NCI-H2196 treated with DMSO at 0.1 percent for 48 hours (cell line): ENCODE data around the gene USP19.

ENCODE experiments used
- DNase-seq: peaks from one replicate; lab custom pipeline; 2025; ENCODE audit not compliant: unreplicated experiment; lab: John Stamatoyannopoulos, UW

Gene USP19

GRCh38 chr3:49133226-49133951, 12.8 kb upstream of the USP19 start:
- DNase-seq, result no peak

- no peak for DNase-seq
Observed at GRCh38 chr3:49132437-49133225, 12.0 kb upstream of the USP19 start, which contains the start of gene LAMB2. LAMB2 (minus strand) TSS chr3:49133050; CDS start chr3:49132867, 183 bp downstream.

GRCh38 chr3:49132073-49132436, 11.4 kb upstream of the USP19 start:
- DNase-seq, result no peak

- no peak for DNase-seq
Observed at GRCh38 chr3:49131576-49131975, 11.0 kb upstream of the USP19 start.

- no peak for DNase-seq
Observed at GRCh38 chr3:49131040-49131439, 10.4 kb upstream of the USP19 start.

GRCh38 chr3:49124991-49125670, 4.5 kb upstream of the USP19 start:
- DNase-seq, result no peak

GRCh38 chr3:49124203-49124602, 3.6 kb upstream of the USP19 start:
- DNase-seq, result no peak

GRCh38 chr3:49123687-49124086, 3.1 kb upstream of the USP19 start:
- no peak for DNase-seq

- no peak for DNase-seq
Observed at GRCh38 chr3:49122886-49123545, 2.4 kb upstream of the USP19 start.

- no peak for DNase-seq
Observed at GRCh38 chr3:49122451-49122850, 1.8 kb upstream of the USP19 start.

GRCh38 chr3:49122022-49122421, 1.4 kb upstream of the USP19 start:
- no peak for DNase-seq

GRCh38 chr3:49121132-49121736, 611 bp upstream of the USP19 start:
- DNase-seq, result no peak

GRCh38 chr3:49120096-49120437, 556 bp downstream of the USP19 start:
- no peak for DNase-seq

GRCh38 chr3:49119439-49119838, 1.2 kb downstream of the USP19 start:
- DNase-seq, result no peak

GRCh38 chr3:49119036-49119435, 1.6 kb downstream of the USP19 start:
- DNase-seq, result no peak

GRCh38 chr3:49112262-49112661, 8.4 kb downstream of the USP19 start:
- no peak for DNase-seq

GRCh38 chr3:49111347-49111746, 9.3 kb downstream of the USP19 start:
- no peak for DNase-seq

GRCh38 chr3:49110780-49111179, 9.8 kb downstream of the USP19 start:
- no peak for DNase-seq

- no peak for DNase-seq
Observed at GRCh38 chr3:49108346-49108745, 12.3 kb downstream of the USP19 start.

- peak; percentile 69 for DNase-seq
Observed at GRCh38 chr3:49104427-49105291, 16.0 kb downstream of the USP19 start, which contains the start of gene QARS1. QARS1 (minus strand) TSS chr3:49104757; CDS start chr3:49104733, 24 bp downstream.
